Measurements from ENCODE around the gene TBXT. TPM values are rescaled to one million over a fixed set of nuclear protein-coding genes. Genes with fewer than 3 reads are reported as not detected.

Gene TBXT
- total and polyA plus RNA-seq, 10 donors, result 0.04 to 0.08 TPM; not detected in 8

DNA sequence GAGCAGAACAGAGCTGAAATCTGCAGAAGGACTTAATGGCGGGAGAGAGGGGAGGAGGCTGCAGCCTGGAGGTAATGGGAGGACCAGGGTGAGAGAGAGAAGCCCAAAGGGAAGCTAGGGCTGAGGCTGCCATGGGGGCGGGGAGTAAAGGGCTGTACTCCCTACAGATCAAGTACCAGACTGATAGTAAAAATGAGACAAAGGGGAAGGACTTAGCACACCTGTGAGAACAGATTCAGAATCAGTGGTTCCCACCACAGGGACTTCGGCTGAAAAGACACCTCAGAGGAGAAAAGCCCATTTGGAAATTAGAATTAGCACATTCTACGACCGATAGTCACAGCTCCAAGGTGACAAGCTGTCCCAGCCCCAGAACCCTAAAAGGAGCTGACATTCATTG lies 6.4 kb upstream of the TBXT start:
- WGBS, 5 donors, result 21 to 32% (median 29%) methylated on average over 5 of the region's 5 CpGs
- Histone ChIP-seq H3K27me3 (replicated peaks in 1 of 7) (peaks cover 0 to 54% (median 22%) of the 10 kb centered on the region in 7 donors), H3K4me3 (no peak overlapping the region), H3K36me3 (no peaks in the 10 kb centered on the region), H3K27ac (no peak overlapping the region), H3K4me1 (peaks cover 0 to 20% (median 12%) of the 10 kb centered on the region in 6 donors), H3K9me3 (no peaks in the 10 kb centered on the region)
- DNase-seq, result no peak
- no peak for TF ChIP-seq POLR2AphosphoS5 (IDR thresholded peaks at IDR 0.05)
- TF ChIP-seq, protein P1, sequence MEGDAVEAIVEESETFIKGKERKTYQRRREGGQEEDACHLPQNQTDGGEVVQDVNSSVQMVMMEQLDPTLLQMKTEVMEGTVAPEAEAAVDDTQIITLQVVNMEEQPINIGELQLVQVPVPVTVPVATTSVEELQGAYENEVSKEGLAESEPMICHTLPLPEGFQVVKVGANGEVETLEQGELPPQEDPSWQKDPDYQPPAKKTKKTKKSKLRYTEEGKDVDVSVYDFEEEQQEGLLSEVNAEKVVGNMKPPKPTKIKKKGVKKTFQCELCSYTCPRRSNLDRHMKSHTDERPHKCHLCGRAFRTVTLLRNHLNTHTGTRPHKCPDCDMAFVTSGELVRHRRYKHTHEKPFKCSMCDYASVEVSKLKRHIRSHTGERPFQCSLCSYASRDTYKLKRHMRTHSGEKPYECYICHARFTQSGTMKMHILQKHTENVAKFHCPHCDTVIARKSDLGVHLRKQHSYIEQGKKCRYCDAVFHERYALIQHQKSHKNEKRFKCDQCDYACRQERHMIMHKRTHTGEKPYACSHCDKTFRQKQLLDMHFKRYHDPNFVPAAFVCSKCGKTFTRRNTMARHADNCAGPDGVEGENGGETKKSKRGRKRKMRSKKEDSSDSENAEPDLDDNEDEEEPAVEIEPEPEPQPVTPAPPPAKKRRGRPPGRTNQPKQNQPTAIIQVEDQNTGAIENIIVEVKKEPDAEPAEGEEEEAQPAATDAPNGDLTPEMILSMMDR (IDR thresholded peaks at IDR 0.05 in 8 of 11, conservative IDR thresholded peaks at IDR 0.05 in 3 of 11), result no peak
- TF ChIP-seq POLR2A (IDR thresholded peaks at IDR 0.05), result no peak
- intact Hi-C loops (cut with DNase I; ENCODE audit: low total_unique reads), result no loop called here

- peaks cover 0 to 60% (median 29%) of the 10 kb centered on the region in 7 donors for H3K27me3 ChIP-seq (replicated peaks in 1 of 7)
- H3K27ac ChIP-seq, result no peak overlapping the region
- intact Hi-C loops (cut with DNase I; ENCODE audit: low total_unique reads), result no loop called here
- no peaks in the 10 kb centered on the region for H3K36me3 ChIP-seq
- TF ChIP-seq POLR2A (IDR thresholded peaks at IDR 0.05) (no peak), POLR2AphosphoS5 (IDR thresholded peaks at IDR 0.05) (no peak)
- TF ChIP-seq, protein P1 (IDR thresholded peaks at IDR 0.05 in 8 of 11, conservative IDR thresholded peaks at IDR 0.05 in 3 of 11), result no peak
- no peaks in the 10 kb centered on the region for H3K9me3 ChIP-seq
- no peak overlapping the region for H3K4me3 ChIP-seq
- WGBS, 5 donors, result 5 to 9% (median 7%) methylated on average over 9 of the region's 9 CpGs
- no peak for DNase-seq
- peaks cover 4 to 26% (median 18%) of the 10 kb centered on the region in 6 donors for H3K4me1 ChIP-seq
These were observed 5.8 kb upstream of the TBXT start for GRCh38 chr6:166173281-166173951.

GRCh38 chr6:166172546-166172945 lies 4.9 kb upstream of the TBXT start:
- intact Hi-C loops (cut with DNase I; ENCODE audit: low total_unique reads), result no loop called here
- no peak for TF ChIP-seq POLR2A (IDR thresholded peaks at IDR 0.05)
- no peak for TF ChIP-seq POLR2AphosphoS5 (IDR thresholded peaks at IDR 0.05)
- TF ChIP-seq, protein P1 (IDR thresholded peaks at IDR 0.05 in 8 of 11, conservative IDR thresholded peaks at IDR 0.05 in 3 of 11), result no peak
- no peaks in the 10 kb centered on the region for H3K9me3 ChIP-seq
- no peaks in the 10 kb centered on the region for H3K36me3 ChIP-seq
- H3K4me3 ChIP-seq, result no peak overlapping the region
- peaks cover 10 to 35% (median 26%) of the 10 kb centered on the region in 6 donors for H3K4me1 ChIP-seq
- no peak overlapping the region for H3K27ac ChIP-seq
- H3K27me3 ChIP-seq (replicated peaks in 1 of 7), result peaks cover 2 to 69% (median 37%) of the 10 kb centered on the region in 7 donors
- DNase-seq, result no peak
- 84 to 94% (median 89%) methylated on average over 3 of the region's 3 CpGs for WGBS, 5 donors

GRCh38 chr6:166169549-166170421 lies 2.1 kb upstream of the TBXT start:
- no peaks in the 10 kb centered on the region for H3K9me3 ChIP-seq
- H3K4me3 ChIP-seq, result no peak overlapping the region
- no peak for DNase-seq
- H3K27me3 ChIP-seq (replicated peaks in 1 of 7), result peaks cover 6 to 96% (median 65%) of the 10 kb centered on the region in 7 donors
- H3K27ac ChIP-seq, result no peak overlapping the region
- intact Hi-C loops (cut with DNase I; ENCODE audit: low total_unique reads), result no loop called here
- no peaks in the 10 kb centered on the region for H3K36me3 ChIP-seq
- TF ChIP-seq, protein P1 (IDR thresholded peaks at IDR 0.05 in 8 of 11, conservative IDR thresholded peaks at IDR 0.05 in 3 of 11), result no peak
- TF ChIP-seq POLR2A (IDR thresholded peaks at IDR 0.05) (no peak), POLR2AphosphoS5 (IDR thresholded peaks at IDR 0.05) (no peak)
- 19 to 28% (median 23%) methylated on average over 41 of the region's 41 CpGs for WGBS, 5 donors
- H3K4me1 ChIP-seq, result peaks cover 19 to 51% (median 40%) of the 10 kb centered on the region in 6 donors

All from spleen (tissue), 11 donors.